K562 (cell line): ENCODE measurements around the gene RAE1. TPM values are rescaled to one million over a fixed set of nuclear protein-coding genes. Genes with fewer than 3 reads are reported as not detected.

Source experiments
- SREBF2 ChIP-seq: sonication (generic); formaldehyde crosslinking; IDR thresholded peaks from 2 replicates; pipeline ENCODE4 v1.4.0; 2020; ENCODE audit warnings: mild to moderate bottlenecking, missing genetic modification reagents
- ZBTB40 ChIP-seq, 2 experiments: fragments of 450-650 bp in 1 of 2; sonication (generic) in 1 of 2; formaldehyde crosslinking in 1 of 2; IDR thresholded peaks; 2 replicates each; pipeline versions ENCODE4 v1.7.1 to v1.9.0; 2016 to 2022; ENCODE audit warnings: inconsistent platforms in 1 of 2, mild to moderate bottlenecking in 1 of 2, missing genetic modification reagents in 1 of 2
- polyA plus RNA-seq, 8 experiments: library from polyadenylated mRNA; depleted of rRNA in 4 of 8; stranded (reverse) in 5 of 8; unstranded in 3 of 8; fragments of >200 nt; fragmentation: Nextera tagmentation in 2 of 8; fragmentation: Illumina TruSeq in 1 of 8; extraction: Ambion mirVana in 2 of 8; extraction: Trizol in 1 of 8; gene quantifications; 2 replicates each; pipeline versions ENCODE4 v1.2.1 to v1.2.3, GENCODE V29; 2011 to 2014; ENCODE audit warnings: inconsistent platforms in 1 of 8, missing spikeins in 1 of 8
- total RNA-seq, 7 experiments: library from RNA; depleted of rRNA in 6 of 7; stranded (reverse); fragments of >200 nt in 6 of 7; fragmentation: Illumina TruSeq in 2 of 7; extraction: Trizol in 2 of 7; gene quantifications; 2 replicates each; pipeline versions ENCODE4 v1.2.1 to v1.2.3, GENCODE V29; 2011 to 2021; ENCODE audit warnings: low replicate concordance in 1 of 7

The RAE1 gene
- total and polyA plus RNA-seq, 9 of the 15 experiments (the other 6 are each of a cell fraction or from before 2014, with no cell fraction given) = 33.7 to 248 (median 77.7) TPM

- TF ChIP-seq ZBTB40 (IDR thresholded peaks at IDR 0.05) = peak; percentile 90
- peak; percentile 84 for TF ChIP-seq ZBTB40 (CRISPR knock-in tag; IDR thresholded peaks at IDR 0.05)
- TF ChIP-seq SREBF2 (CRISPR knock-in tag) = no peak
Observed at GRCh38 chr20:57364451-57364850, 13.4 kb downstream of the RAE1 start (continued).
